Lower leg skin (tissue), 3 donors: ENCODE measurements around the gene LIPK.

Experiments used
- CTCF ChIP-seq, 3 donors: fragments of 450-650 bp; IDR thresholded peaks; one replicate each; pipeline ENCODE4 v1.5.1; 2016; ENCODE audit warnings: antibody characterized with exemption in 3 of 3, mild to moderate bottlenecking in 3 of 3, moderate library complexity in 2 of 3
- POLR2A ChIP-seq, 2 donors: fragments of 450-650 bp; IDR thresholded peaks; one replicate each; pipeline ENCODE4 v1.6.1; 2016 to 2017; ENCODE audit warnings: antibody characterized with exemption in 2 of 2, mild to moderate bottlenecking in 1 of 2, moderate library complexity in 1 of 2

GRCh38 chr10:88689366-88689765 is 16.7 kb upstream of the LIPK start:
- TF ChIP-seq CTCF (IDR thresholded peaks at IDR 0.05) (no peak), POLR2A (IDR thresholded peaks at IDR 0.05) (no peak)
